K562 (cell line): ENCODE data around the gene ALS2CL.

Source experiments
- CTCF ChIP-seq, 3 experiments: IDR thresholded peaks in 2 of 3; conservative IDR thresholded peaks in 1 of 3; 2 replicates each; pipeline ENCODE4 v1.5.1; 2011 to 2012; ENCODE audit warnings: low read length in 3 of 3, mild to moderate bottlenecking in 3 of 3, control low read depth in 2 of 3, improper control_type of control experiment in 1 of 3, inconsistent platforms in 1 of 3, low read depth in 1 of 3, mixed read lengths in 1 of 3, moderate library complexity in 1 of 3; ENCODE audit not compliant: insufficient read depth in 2 of 3
- HMG20B ChIP-seq: fragments of 250-450 bp; sonication (Bioruptor Pico); IDR thresholded peaks from 2 replicates; pipeline ENCODE4 v1.5.0; 2021; ENCODE audit warnings: mild to moderate bottlenecking
- KLF10 ChIP-seq: fragments of 250-450 bp; sonication (Bioruptor Pico); IDR thresholded peaks from 2 replicates; pipeline ENCODE4 v1.6.1; 2021; ENCODE audit warnings: matching md5 sums
- MAZ ChIP-seq, 2 experiments: fragments of 450-650 bp in 1 of 2; sonication (generic) in 1 of 2; formaldehyde crosslinking; IDR thresholded peaks in 1 of 2; conservative IDR thresholded peaks in 1 of 2; 2 replicates each; pipeline versions ENCODE4 v1.4.0 to v1.5.0; 2020; ENCODE audit warnings: mild to moderate bottlenecking in 1 of 2, missing genetic modification reagents in 1 of 2
- POLR2A ChIP-seq: fragments of 450-650 bp; conservative IDR thresholded peaks from 2 replicates; pipeline ENCODE4 v1.6.1; 2016
- SIN3A ChIP-seq, 2 experiments: fragments of 150-350 bp in 1 of 2; IDR thresholded peaks; 2 replicates each; pipeline ENCODE4 v1.6.1; 2011 to 2016; ENCODE audit warnings: borderline replicate concordance in 2 of 2, low read depth in 2 of 2, low read length in 2 of 2, mild to moderate bottlenecking in 2 of 2, moderate library complexity in 2 of 2; ENCODE audit not compliant: control insufficient read depth in 1 of 2
- SRSF1 ChIP-seq: fragments of 200-400 bp; formaldehyde crosslinking; IDR thresholded peaks from 2 replicates; pipeline ENCODE4 v1.6.1; 2017; ENCODE audit warnings: mild to moderate bottlenecking, low read depth, low read length, moderate library complexity
- YY1 ChIP-seq, 3 experiments: IDR thresholded peaks; 2 replicates each; pipeline ENCODE4 v1.6.1; 2011; ENCODE audit warnings: low read length in 2 of 3, mild to moderate bottlenecking in 2 of 3, moderate library complexity in 2 of 3, borderline replicate concordance in 1 of 3, control low read depth in 1 of 3, low read depth in 1 of 3; ENCODE audit not compliant: insufficient read depth in 3 of 3, insufficient replicate concordance in 2 of 3, control insufficient read depth in 1 of 3, insufficient read length in 1 of 3; ENCODE audit errors: extremely low read depth in 1 of 3
- ZNF134 ChIP-seq: fragments of 250-450 bp; sonication (Bioruptor Pico); conservative IDR thresholded peaks from 2 replicates; pipeline ENCODE4 v1.4.0; 2020
- ZNF785 ChIP-seq: fragments of 250-450 bp; sonication (Bioruptor Pico); IDR thresholded peaks from 2 replicates; pipeline ENCODE4 v1.4.0; 2020; ENCODE audit warnings: mild to moderate bottlenecking
- TF ChIP-seq, protein P1 (sequence below): fragments of 450-650 bp; conservative IDR thresholded peaks from 2 replicates; pipeline ENCODE4 v1.6.1; 2016; ENCODE audit warnings: missing genetic modification characterization, low read depth, mild to moderate bottlenecking, missing compliant biosample characterization, moderate library complexity

- TF ChIP-seq HMG20B (CRISPR knock-in tag) (no peak), ZNF785 (CRISPR knock-in tag) (no peak), KLF10 (CRISPR knock-in tag) (no peak), POLR2A (no peak), MAZ (CRISPR knock-in tag; conservative IDR thresholded peaks at IDR 0.05 in 1 of 2, IDR thresholded peaks at IDR 0.05 in 1 of 2) (no peak), CTCF (IDR thresholded peaks at IDR 0.05 in 2 of 3, conservative IDR thresholded peaks at IDR 0.05 in 1 of 3; ENCODE audit: insufficient read depth in 2 of 3, low read depth in 1 of 3, low read length in 3 of 3) (no peak), SRSF1 (no peak), SIN3A (IDR thresholded peaks at IDR 0.05; ENCODE audit: borderline replicate concordance in 2 of 2, control insufficient read depth in 1 of 2, low read depth in 2 of 2, low read length in 2 of 2) (no peak), ZNF134 (no peak), YY1 (IDR thresholded peaks at IDR 0.05; ENCODE audit: borderline replicate concordance in 1 of 3, control insufficient read depth in 1 of 3, extremely low read depth in 1 of 3, insufficient read depth in 3 of 3, insufficient read length in 1 of 3, insufficient replicate concordance in 2 of 3, low read depth in 1 of 3, low read length in 2 of 3) (no peak)
- TF ChIP-seq, protein P1, sequence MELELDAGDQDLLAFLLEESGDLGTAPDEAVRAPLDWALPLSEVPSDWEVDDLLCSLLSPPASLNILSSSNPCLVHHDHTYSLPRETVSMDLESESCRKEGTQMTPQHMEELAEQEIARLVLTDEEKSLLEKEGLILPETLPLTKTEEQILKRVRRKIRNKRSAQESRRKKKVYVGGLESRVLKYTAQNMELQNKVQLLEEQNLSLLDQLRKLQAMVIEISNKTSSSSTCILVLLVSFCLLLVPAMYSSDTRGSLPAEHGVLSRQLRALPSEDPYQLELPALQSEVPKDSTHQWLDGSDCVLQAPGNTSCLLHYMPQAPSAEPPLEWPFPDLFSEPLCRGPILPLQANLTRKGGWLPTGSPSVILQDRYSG (tag) = no peak
Observed at GRCh38 chr3:46709721-46710120, 16.2 kb upstream of the ALS2CL start.
